Nephron (organoid): ENCODE measurements around the gene SIKE1.
"Not testable (repeated sequence)": the region's sequence is repeated elsewhere in the genome, so short reads cannot be mapped to it uniquely, and the experiment has no call there.

Experiments
- H3K27ac Mint-ChIP-seq, 3 experiments: 2 replicates each; pipeline ENCODE4 v1.8.0; 2020; ENCODE audit warnings: mixed read lengths in 3 of 3, mild to moderate bottlenecking in 2 of 3, moderate library complexity in 1 of 3
- H3K27me3 Mint-ChIP-seq: 2 replicates; pipeline ENCODE4 v1.8.0; 2021; ENCODE audit warnings: low read depth, mild to moderate bottlenecking, moderate library complexity, mixed read lengths
- H3K36me3 Mint-ChIP-seq: 2 replicates; pipeline ENCODE4 v1.8.0; 2020; ENCODE audit warnings: low read depth, mixed read lengths
- H3K4me1 Mint-ChIP-seq: 2 replicates; pipeline ENCODE4 v1.8.0; 2020; ENCODE audit warnings: mixed read lengths
- H3K4me3 Mint-ChIP-seq, 3 experiments: 2 replicates each; pipeline ENCODE4 v1.8.0; 2020; ENCODE audit warnings: mild to moderate bottlenecking in 3 of 3, mixed read lengths in 3 of 3, moderate library complexity in 2 of 3
- H3K9me3 Mint-ChIP-seq: 2 replicates; pipeline ENCODE4 v1.8.0; 2020; ENCODE audit warnings: mixed read lengths
- TF ChIP-seq, protein P1 (sequence below), 3 experiments: fragments of 200-600 bp; sonication (generic); IDR thresholded peaks; one replicate each; pipeline ENCODE4 v1.5.0; 2021; ENCODE audit warnings: antibody characterized with exemption in 3 of 3; ENCODE audit not compliant: unreplicated experiment in 3 of 3

SIKE1 gene

DNA sequence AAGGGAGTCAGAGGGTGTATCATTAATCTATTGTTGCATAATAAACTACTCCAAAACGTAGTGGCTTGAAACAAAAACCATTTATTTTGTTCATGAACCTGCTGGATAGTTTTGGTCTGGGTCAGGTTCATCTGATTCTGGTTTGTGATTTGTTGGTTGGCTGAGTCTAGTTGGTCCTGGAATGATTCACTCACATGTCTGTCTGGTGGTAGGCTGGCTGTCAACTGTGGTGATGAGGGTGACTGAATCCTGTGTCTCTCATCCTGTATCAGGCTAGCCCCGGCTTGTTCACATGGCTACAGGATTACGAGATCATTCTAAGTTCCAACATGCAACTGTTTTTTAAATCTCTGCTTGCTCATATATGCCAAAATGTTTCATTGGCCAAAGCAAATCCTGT is 22.5 kb upstream of the SIKE1 start:
- H3K27ac Mint-ChIP-seq, result no peak overlapping the region
- no peaks in the 10 kb centered on the region for H3K36me3 Mint-ChIP-seq
- no peaks in the 10 kb centered on the region for H3K9me3 Mint-ChIP-seq
- H3K27me3 Mint-ChIP-seq, result peaks cover 15% of the 10 kb centered on the region
- no peak overlapping the region for H3K4me3 Mint-ChIP-seq
- no peaks in the 10 kb centered on the region for H3K4me1 Mint-ChIP-seq
- TF ChIP-seq, protein P1, sequence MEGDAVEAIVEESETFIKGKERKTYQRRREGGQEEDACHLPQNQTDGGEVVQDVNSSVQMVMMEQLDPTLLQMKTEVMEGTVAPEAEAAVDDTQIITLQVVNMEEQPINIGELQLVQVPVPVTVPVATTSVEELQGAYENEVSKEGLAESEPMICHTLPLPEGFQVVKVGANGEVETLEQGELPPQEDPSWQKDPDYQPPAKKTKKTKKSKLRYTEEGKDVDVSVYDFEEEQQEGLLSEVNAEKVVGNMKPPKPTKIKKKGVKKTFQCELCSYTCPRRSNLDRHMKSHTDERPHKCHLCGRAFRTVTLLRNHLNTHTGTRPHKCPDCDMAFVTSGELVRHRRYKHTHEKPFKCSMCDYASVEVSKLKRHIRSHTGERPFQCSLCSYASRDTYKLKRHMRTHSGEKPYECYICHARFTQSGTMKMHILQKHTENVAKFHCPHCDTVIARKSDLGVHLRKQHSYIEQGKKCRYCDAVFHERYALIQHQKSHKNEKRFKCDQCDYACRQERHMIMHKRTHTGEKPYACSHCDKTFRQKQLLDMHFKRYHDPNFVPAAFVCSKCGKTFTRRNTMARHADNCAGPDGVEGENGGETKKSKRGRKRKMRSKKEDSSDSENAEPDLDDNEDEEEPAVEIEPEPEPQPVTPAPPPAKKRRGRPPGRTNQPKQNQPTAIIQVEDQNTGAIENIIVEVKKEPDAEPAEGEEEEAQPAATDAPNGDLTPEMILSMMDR (IDR thresholded peaks at IDR 0.05; ENCODE audit: unreplicated experiment in 3 of 3), result no peak

DNA sequence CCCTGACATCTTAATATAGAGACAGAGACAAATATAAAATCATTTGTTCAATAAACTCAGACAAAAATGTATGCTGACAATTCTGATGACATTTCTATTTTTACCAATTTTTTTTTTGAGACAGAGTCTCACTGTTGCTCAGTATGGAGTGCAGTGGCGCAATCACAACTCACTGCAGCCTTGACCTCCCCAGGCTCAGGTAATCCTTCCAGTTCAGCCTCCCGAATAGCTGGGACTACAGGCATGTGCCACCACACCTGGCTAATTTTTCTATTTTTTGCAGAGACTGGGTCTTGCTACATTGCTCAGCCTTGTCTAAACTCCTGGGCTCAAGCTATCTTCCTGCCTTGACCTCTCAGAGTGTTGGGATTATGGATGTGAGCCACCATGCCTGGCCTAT is 13.6 kb upstream of the SIKE1 start:
- H3K36me3 Mint-ChIP-seq, result no peaks in the 10 kb centered on the region
- TF ChIP-seq, protein P1 (IDR thresholded peaks at IDR 0.05; ENCODE audit: unreplicated experiment in 3 of 3), result no peak
- H3K27ac Mint-ChIP-seq, result no peak overlapping the region
- no peak overlapping the region for H3K4me3 Mint-ChIP-seq
- peaks cover 18% of the 10 kb centered on the region for H3K27me3 Mint-ChIP-seq
- H3K9me3 Mint-ChIP-seq, result peaks cover 3% of the 10 kb centered on the region
- H3K4me1 Mint-ChIP-seq, result no peaks in the 10 kb centered on the region

DNA sequence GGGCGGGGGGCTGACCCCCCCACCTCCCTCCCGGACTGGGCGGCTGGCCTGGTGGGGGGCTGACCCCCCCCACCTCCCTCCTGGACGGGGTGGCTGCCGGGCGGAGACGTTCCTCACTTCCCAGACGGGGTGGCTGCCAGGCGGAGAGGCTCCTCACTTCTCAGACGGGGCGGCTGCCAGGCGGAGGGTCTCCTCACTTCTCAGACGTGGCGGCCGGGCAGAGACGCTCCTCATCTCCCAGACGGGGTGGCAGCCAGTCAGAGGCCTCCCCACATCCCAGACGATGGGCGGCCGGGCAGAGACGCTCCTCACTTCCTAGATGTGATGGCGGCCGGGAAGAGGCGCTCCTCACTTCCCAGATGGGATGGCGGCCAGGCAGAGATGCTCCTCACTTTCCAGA is 10.1 kb upstream of the SIKE1 start:
- Mint-ChIP-seq H3K27me3 (peaks cover 29% of the 10 kb centered on the region), H3K9me3 (peaks cover 20% of the 10 kb centered on the region)
- not testable (repeated sequence) for H3K27ac Mint-ChIP-seq, H3K4me1 Mint-ChIP-seq, H3K4me3 Mint-ChIP-seq, H3K36me3 Mint-ChIP-seq

DNA sequence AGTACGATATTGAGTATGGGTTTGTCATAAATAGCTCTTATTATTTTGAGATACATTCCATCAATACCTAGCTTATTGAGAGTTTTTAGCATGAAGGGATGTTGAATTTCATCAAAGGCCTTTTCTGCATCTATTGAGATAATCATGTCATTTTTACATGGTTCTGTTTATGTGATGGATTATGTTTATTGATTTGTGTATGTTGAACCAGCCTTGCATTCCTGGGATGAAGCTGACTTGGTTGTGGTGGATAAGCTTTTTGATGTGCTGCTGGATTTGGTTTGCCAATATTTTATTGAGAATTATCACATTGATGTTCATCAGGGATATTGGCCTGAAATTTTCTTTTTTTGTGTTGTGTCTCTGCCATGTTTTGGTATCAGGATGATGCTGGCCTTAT is 6.0 kb upstream of the SIKE1 start:
- H3K4me1 Mint-ChIP-seq, H3K4me3 Mint-ChIP-seq, H3K27ac Mint-ChIP-seq, H3K36me3 Mint-ChIP-seq: not testable (repeated sequence)
- Mint-ChIP-seq H3K9me3 (peaks cover 18% of the 10 kb centered on the region), H3K27me3 (peaks cover 31% of the 10 kb centered on the region)

DNA sequence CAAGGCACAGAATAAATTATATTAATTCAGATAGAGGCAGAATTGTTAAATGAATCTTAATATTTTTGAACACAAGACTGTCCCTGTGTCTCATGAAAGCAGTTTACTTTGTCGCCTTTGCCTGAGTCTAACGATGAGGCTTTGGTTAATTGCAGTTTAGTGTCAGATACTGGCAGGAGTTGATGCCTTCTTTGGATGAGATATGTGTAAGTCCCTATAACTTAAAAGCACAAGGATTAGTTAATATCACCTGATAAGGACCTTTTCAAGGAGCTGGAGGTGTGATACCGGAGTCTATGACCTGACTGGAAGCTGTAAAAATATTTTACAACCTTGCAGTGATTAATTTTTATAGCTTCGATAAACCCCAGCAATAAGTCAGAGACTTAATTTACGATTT is 2.0 kb upstream of the SIKE1 start:
- Mint-ChIP-seq H3K4me3 (no peak overlapping the region), H3K27me3 (peaks cover 16% of the 10 kb centered on the region), H3K36me3 (peaks cover 14% of the 10 kb centered on the region), H3K27ac (no peak overlapping the region), H3K4me1 (peaks cover 22% of the 10 kb centered on the region), H3K9me3 (peaks cover 14% of the 10 kb centered on the region)
- TF ChIP-seq, protein P1 (IDR thresholded peaks at IDR 0.05; ENCODE audit: unreplicated experiment in 3 of 3), result no peak

DNA sequence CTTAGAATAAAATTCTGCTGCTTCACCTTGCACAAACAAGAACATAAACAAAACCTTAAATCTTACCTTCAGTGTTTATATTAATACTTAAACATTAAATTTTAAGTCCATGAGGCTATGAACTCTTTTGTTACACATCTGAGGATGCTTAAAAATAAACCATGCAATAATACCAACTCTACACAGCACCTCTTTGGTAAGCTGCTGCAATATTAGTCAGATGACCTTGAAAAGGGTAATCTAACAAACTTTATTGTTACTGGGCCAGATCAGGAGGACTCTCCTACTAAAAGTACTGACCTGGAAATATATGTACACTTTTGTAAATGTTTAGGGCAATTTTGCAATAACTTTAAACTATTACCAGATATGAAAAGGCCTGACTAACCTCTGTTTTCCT is 763 bp downstream of the SIKE1 start:
- TF ChIP-seq, protein P1 (IDR thresholded peaks at IDR 0.05; ENCODE audit: unreplicated experiment in 3 of 3), result no peak
- H3K27me3 Mint-ChIP-seq, result peaks cover 10% of the 10 kb centered on the region
- H3K4me3 Mint-ChIP-seq, result peak overlapping the region; percentile 100
- peaks cover 33% of the 10 kb centered on the region for H3K36me3 Mint-ChIP-seq
- no peaks in the 10 kb centered on the region for H3K9me3 Mint-ChIP-seq
- H3K4me1 Mint-ChIP-seq, result peaks cover 22% of the 10 kb centered on the region
- H3K27ac Mint-ChIP-seq, result peak overlapping the region; percentile 99 to 100 (median 100)

DNA sequence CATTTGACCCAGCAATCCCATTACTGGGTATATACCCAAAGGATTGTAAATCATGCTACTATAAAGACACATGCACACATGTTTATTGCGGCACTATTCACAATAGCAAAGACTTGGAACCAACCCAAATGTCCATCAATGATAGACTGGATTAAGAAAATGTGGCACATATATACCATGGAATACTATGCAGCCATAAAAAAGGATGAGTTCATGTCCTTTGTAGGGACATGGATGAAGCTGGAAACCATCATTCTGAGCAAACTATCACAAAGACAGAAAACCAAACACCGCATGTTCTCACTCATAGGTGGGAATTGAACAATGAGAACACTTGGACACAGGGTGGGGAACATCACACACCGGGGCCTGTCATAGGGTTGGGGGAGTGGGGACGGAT is 3.8 kb downstream of the SIKE1 start:
- H3K9me3 Mint-ChIP-seq, H3K4me3 Mint-ChIP-seq, H3K27ac Mint-ChIP-seq, H3K27me3 Mint-ChIP-seq: not testable (repeated sequence)
- Mint-ChIP-seq H3K4me1 (peaks cover 22% of the 10 kb centered on the region), H3K36me3 (peaks cover 51% of the 10 kb centered on the region)

DNA sequence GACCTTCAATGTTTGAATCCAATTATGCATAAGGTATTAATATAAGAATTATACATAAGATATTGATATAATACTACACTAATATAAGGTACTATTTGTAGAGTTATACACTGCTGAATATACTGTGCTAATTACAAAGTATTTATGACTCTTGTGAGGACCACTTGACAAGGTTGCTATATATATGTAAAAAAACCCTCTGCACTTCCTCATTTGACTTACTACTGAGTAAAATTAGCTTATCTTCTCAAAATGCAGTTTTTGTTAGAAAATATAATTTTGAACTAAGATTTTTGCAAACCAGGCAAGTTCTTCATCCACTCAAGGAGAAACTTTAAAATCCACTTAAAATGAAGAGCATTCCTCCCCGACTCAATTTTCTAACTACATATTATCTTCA is 8.5 kb downstream of the SIKE1 start:
- no peaks in the 10 kb centered on the region for H3K4me1 Mint-ChIP-seq
- no peaks in the 10 kb centered on the region for H3K9me3 Mint-ChIP-seq
- no peak overlapping the region for H3K27ac Mint-ChIP-seq
- peaks cover 40% of the 10 kb centered on the region for H3K36me3 Mint-ChIP-seq
- no peaks in the 10 kb centered on the region for H3K27me3 Mint-ChIP-seq
- TF ChIP-seq, protein P1 (IDR thresholded peaks at IDR 0.05; ENCODE audit: unreplicated experiment in 3 of 3), result no peak
- no peak overlapping the region for H3K4me3 Mint-ChIP-seq
